CD4-positive, alpha-beta T cell treated with Interleukin-10 for 1 hour (primary cell): ENCODE results near the gene EPS8L1.
"Not testable (repeated sequence)": the region's sequence is repeated elsewhere in the genome, so short reads cannot be mapped to it uniquely, and the experiment has no call there.

ENCODE experiments used
- DNase-seq: peaks from one replicate; pipeline ENCODE4 v3.0.0-alpha.2; 2020

The EPS8L1 gene

DNA sequence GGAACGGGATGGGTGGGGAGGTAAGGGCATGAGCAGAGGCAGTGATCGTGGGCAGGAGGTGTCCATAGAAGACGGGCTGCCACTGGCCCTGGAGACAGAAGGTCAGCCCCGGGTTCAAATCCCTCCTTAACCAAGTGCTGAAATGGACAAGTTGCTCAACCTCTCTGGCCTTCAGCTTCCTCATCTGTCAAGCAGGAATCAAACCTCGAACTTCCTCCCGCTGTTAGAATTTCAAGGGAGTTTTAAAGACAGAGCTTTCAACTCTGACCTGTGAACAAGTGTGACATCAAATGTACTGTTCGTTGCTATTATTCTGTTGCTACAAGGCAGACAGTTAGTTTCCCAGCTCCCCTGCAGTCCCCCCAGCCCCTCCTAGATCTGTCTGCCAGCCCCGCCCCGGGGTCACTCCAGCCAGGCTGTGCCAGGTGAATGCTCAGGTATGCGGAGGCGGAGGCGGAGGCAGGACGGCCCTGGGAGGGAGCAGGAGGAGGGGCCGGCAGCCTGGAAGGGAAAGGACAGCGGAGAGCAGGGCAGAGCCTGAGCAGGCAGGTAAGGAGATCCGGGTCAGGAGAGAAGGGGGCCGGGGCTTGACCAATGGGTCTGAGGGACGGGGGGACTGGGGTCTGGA lies at the start of gene EPS8L1:
Gene EPS8L1 (plus strand): TSS at position 499 of the 628 bp plus-strand sequence. CDS start 576 bp downstream, outside the sequence.
- DNase-seq = no peak

DNA sequence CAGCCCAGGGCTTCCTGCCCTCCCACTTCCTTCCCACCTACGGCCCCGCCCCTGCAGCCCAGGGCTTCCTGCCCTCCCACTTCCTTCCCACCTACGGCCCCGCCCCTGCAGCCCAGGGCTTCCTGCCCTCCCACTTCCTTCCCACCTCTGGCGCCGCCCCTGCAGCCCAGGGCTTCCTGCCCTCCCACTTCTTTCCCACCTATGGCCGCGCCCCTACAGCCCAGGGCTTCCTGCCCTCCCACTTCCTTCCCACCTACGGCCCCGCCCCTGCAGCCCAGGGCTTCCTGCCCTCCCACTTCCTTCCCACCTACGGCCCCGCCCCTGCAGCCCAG lies 48.6 kb upstream of the EPS8L1 start:
- DNase-seq = not testable (repeated sequence)

DNA sequence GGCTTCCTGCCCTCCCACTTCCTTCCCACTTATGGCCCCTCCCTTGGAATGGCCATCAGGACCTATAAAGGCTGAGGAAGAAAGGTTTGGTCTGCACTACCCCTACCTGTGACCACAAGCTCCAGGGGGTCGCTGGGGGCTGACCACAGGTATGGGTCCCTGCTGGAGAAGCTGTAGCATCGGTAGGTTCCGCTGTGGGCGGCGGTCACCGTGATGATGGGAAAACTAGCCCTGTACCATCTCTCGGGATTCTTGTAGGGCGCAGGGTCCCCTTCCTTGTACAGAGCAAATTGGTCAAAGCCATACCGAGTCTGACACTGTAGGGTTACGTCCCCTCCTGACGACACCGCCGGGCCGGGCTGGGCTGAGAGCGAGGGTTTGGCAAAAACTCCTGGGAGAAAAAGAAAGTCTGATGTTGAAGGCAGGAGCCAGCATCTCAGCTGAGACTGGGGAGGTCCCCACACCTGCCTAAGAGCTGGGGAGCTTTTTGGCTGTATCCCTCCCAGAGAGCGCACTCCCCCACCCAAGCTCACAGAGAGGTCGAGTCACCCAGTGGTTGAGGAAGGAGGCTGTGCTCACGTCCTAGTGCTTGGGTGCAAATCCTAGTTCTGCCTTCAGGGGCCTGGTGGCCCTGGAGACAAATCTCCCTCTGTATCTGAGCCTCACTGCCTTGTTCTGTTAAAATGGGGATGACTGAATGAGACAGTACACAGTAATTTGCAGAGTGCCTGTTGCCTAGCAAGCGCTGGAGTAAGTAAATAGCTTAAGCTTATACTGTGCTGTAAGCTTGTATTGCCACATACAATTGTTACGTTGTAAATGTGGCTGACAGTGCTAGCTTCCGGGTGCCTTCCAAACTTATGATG lies 48.0 kb upstream of the EPS8L1 start:
- DNase-seq = no peak

DNA sequence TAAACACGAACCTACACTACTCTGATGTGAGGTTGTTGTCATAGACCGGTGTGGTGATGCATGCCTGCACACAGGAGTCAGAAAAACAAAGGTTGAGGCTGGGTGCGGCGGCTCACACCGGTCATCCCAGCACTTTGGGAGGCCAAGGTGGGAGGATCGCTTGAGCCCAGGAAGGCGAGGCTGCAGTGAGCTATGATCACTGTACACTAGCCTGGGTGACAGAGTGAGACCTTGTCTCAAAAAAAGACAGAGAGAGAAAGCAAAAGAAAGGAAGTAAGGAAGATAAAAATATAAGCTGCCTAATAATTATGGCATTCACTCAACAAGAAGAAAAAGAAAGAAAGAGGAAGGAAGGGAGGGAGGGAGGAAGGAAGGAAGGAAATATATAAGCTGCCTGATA lies 46.9 kb upstream of the EPS8L1 start:
- no peak for DNase-seq

DNA sequence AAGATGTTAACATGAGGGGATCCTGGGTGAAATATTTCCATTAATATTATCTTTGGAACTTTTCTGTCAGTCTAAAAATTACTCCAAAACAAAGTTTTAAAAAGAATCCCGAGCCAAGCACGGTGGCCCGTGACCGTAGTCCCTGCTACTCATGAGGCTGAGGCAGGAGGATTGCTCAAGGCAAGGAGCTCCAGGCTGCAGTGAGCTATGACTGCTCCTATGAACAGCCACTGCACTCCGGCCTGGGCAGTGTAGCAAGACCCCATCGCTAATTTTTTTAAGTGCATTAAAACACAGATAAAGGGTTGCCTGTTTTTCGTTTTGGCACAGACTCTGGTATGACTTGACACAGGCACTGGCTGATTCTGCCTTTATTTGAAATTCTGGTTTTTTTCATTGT lies 44.5 kb upstream of the EPS8L1 start:
- DNase-seq = no peak

DNA sequence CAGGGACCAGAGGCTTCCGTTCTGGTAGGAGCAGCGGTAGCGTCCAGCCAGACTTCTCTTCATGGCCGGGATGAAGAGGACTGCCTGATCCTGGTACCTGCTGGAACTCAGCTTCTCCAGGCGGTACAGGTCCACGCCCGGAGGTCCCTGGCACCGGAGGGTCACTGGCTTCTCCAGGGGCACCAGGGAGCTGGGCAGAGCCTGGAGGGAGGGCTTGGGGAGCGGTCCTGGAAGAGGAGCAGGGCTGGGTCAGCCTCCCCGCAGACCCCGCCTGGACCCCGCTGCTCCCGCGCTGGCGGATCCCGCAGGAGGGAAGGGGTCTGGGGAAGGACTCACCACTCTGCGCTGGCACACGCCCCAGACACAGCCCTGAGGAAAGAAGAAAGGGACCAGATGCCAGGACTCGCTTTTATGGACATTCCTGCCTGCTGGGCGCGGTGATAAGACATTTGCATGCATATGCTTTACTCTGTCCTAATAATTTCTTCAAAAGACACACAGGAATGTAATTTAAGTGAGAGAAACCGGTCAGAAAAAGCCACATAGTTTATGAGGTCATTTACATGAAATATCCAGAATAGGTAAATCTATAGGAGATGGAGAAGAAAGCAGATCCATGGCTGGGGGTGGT lies 43.4 kb upstream of the EPS8L1 start:
- DNase-seq = no peak

DNA sequence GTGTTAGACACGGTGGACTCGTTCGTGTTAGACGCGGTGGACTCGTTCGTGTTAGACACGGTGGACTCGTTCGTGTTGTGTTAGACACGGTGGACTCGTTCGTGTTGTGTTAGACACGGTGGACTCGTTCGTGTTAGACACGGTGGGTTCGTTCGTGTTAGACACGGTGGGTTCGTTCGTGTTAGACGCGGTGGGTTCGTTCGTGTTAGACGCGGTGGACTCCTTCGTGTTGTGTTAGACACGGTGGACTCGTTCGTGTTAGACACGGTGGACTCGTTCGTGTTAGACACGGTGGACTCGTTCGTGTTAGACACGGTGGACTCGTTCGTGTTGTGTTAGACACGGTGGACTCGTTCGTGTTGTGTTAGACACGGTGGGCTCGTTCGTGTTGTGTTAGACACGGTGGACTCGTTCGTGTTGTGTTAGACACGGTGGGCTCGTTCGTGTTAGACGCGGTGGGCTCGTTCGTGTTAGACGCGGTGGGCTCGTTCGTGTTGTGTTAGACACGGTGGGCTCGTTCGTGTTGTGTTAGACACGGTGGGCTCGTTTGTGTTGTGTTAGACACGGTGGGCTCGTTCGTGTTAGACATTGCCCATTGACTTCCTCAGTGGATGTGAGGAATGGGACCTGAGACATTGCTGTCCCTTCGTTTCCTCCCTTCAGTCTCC lies 42.6 kb upstream of the EPS8L1 start:
- not testable (repeated sequence) for DNase-seq

DNA sequence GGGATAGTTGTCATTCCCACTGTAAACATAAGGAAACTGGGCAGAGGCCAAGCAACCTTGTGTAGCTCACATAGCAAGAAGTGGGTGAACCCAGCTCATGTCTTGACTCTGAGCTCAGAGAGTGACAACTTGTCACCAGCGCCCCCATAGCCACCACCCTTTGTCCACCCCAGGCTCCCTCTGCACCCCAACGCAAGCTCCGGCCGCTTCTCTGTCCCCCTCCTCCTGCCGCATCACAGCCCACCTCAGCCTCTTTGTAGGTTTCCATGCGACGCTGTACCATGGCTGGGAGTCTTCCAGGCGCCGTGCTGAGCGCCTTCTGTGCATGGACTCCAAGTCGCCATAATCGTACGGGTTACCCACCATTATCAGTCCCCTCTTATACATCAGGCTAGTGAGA lies 40.9 kb upstream of the EPS8L1 start:
- DNase-seq = no peak

DNA sequence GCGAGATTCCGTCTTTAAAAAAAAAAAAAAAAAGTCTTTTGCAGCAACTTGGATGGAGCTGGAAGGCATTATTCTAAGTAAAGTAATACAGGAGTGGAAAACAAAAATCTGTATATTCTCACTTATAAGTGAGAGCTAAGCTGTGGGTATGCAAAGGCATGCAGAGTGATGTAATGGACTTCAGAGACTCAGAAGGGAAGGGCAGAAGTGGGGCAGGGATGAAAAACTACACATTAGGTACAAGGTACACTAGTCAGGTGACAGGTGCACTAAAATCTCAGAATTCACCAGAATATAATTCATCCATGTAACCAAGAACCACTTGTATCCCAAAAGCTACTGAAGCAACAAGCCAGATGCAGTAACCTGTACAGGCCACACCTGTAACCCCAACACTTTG lies 39.6 kb upstream of the EPS8L1 start:
- no peak for DNase-seq

DNA sequence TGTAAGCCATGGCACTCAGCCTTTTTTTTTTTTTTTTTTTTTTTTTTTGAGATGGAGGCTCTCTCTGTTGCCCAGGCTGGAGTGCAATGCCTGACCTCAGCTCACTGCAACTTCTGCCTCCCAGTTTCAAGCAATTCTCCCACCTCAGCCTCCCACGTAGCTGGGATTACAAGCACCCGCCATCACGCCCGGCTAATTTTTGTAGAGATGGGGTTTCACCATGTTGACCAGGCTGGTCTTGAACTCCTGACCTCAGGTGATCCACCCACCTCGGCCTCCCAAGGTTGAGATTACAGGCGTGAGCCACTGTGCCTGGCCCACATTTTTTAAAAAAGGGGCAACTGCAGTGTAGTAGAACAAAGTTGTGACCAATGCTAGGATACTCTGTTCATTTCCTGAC lies 38.1 kb upstream of the EPS8L1 start:
- not testable (repeated sequence) for DNase-seq

DNA sequence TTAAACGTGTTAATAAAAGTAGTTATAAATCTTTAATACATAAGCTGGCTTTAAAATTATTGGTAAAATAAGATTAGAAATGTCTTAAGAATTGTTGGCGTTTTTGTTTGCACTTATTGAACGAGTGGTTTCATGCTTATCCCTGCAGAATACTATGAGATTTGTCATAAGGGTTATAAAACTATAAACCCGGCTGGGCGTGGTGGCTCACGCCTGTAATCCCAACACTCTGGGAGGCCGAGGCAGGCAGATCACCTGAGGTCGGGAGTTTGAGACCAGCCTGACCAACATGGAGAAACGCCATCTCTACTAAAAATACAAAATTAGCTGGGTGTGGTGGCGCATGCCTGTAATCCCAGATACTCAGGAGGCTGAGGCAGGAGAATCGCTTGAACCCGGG lies 35.0 kb upstream of the EPS8L1 start:
- not testable (repeated sequence) for DNase-seq

DNA sequence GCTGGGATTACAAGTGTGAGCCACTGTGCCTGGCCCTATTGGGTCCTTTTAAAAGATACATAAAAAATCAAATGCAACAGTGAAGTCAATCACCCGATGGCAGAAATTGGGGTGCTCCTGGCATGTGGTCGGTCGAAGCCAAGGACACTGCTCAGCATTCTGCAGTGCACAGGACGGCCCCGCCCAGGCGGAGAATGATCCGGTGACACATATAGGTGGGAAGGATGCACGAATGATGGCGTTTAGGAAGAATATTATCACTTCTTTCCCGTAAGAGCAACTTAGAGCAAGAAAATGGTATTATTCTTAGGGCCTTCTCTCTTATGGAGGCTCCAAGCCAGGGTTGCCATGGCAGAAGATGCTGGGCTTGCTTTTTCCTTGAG lies 34.4 kb upstream of the EPS8L1 start:
- no peak for DNase-seq

DNA sequence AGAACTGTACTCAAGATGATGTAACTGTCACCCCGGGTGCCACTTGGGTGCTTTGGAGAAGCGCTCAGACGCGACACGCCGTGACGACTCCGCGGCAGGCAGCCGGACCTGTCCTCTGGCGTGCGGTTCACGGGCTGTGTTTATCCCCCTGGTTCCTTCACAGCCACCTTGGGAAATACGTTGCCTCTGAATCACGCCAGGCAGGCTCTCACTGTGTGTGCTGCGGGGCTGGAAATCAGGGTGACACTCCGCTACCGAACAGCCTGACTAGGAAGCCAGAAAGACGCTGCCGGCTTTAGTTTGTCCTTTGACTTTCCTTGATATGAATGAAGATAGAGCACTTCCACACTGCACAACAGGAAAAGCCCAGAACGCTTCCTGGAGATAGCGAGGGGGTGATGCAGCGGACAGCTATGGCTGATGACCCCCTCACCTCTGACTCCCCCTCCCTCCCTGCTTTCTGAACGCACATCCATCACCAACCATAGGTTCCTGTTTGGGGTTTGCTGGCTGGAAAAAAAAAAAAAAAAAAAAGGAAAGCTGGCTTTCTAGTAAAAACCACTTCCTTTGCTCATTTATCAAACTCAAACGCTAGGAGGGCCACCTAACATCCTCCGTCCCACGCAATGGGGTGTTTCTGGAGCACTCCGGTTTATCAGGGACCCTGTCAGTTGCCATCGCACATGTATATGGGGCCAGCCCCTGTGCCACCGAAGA lies 33.9 kb upstream of the EPS8L1 start:
- DNase-seq = peak; percentile 18

DNA sequence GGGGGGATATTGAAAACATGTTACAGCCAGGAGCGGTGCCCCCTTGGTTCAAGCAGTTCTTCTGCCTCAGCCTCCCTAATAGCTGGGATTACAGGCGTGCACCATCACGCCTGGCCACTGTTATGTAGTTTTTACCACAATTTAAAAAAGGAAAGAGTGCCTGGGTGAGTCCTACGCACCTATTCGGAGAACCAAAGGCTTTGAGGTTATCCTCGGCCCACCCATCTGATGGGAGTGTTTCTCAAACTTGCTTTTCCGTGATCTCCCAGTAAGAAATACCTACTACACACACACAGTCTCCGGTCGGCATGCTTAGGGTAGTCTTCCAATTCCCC lies 33.4 kb upstream of the EPS8L1 start:
- DNase-seq = no peak

DNA sequence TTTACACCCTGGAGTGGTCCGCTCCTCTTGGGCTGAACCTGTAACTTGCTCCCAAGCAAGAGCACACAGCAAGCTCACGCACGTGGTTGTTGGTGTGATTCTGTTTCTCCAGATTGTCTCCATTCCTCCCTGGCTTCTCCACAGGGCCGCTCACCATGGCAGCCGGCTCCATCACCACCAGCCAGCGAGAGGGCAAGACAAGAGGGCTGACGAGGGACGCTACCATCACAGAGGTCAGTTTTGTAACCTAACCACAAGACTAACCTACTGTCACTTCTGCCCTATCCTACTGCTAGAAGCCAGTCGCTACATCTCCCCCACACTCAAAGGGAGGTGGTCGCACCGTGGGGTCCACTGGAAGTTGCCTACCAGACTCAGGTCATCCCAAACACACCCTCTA lies 33.0 kb upstream of the EPS8L1 start:
- no peak for DNase-seq

DNA sequence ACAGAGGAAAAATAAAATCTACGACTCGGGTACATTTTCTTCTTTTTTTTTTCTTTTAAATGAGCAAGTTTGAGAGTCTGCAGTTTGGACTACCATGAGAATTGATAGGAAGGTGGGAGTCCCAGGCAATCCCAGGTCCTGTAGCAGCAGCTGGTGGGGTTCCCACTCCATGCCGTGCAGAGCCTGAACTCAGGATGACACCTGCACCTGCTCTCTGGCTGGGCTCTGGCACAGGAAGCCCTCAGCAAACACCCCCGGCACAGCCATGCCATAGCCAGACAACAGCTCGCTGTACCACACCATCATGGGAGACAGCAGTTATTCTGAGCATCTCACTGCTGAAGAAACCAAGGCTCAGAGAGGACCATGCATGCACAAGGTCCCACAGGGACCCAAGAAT lies 31.4 kb upstream of the EPS8L1 start:
- no peak for DNase-seq

DNA sequence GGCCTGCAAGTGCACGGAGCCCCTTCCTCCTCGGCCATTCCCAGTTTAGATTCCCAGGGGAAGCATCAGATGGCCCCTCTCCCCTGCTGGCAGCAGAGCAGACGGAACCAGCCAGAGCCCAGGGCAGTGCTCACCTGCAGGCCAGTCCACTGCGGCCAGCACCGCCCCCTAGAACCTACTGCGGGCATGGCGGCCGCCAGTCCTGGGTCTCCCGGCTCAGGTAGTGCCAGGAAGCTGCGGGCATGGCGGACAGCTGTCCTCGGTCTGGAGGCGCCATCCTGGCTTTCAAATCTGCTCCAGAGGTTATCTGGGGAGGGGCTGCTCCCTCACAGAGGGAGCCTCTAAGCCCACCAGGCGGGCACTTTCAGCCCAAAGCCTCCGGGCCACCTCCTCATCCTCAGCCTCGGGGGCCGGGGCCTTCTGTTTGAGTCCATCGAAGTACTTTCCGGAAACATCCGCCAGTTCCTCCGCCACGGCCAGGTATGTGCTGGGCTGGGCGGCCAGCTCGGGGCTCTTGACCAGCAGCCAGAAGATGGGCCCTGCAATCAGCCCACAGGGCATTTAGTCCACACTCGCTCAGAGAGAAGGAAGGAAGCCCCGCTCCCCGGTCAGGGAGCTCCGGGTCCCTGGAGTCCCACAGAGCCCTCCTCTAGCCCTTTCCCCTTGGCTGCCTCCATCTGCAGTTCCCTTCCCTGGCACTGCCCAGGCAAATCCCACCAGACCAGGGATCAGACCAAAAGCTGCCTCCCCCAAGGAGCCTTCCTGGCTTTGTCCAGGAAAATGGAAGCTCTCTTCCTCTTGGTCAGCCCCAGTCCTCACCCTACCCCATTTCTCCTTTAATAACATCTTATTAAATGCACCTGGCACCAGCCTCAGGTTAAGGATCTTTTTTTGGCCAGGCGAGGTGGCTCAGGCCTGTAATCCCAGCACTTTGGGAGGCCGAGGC lies 30.6 kb upstream of the EPS8L1 start:
- no peak for DNase-seq

DNA sequence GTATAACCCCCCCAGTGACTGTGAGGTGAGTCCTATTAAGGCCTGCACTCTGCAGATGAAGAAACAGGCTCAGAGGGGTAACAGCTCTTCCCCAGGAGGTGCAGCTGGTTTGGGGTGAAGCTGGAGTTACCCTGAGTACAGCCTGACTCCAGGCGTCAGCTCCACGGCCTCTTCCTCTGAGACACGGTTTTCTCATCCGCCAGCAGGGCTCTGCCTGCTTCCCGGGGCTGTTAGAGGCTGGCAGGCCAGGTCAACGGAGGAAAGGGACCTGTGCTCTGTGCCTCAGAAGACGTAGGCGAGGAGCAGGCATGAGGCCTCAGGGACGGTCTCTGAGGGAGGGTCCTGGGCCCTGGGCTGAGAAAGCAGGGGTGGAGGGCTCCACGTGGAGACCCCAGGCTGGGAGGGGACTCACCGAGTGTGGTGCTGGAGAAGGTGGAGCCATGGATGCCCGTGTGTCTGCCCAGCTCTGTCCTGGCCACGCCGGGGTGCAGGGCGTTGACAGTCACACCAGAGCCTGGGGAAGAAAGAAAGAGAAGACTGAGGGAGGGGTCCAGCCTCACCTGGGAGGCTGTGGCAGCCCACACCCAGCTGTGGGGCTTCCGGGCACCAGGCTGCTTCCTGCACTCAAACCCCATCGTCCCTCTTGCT lies 28.6 kb upstream of the EPS8L1 start:
- DNase-seq = no peak

DNA sequence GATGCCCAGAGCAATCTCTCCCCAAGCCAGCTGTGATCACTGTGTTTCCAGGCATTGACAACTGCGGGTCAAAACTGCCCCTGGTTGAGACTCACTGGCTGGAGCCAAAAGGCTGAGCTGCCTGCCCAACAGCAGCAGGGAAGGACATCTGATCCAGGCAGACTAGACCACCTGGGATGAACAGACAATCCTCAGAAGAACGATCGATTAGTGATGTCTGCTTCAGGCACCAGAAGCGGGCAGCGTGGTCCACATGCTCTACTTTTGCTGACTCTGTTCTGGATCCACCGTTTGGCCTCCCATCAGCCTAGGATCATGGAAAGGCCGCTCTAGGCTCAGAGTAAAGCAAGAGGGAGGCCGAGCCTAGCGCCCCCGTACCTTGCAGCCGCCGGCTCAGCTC lies 27.7 kb upstream of the EPS8L1 start:
- no peak for DNase-seq

DNA sequence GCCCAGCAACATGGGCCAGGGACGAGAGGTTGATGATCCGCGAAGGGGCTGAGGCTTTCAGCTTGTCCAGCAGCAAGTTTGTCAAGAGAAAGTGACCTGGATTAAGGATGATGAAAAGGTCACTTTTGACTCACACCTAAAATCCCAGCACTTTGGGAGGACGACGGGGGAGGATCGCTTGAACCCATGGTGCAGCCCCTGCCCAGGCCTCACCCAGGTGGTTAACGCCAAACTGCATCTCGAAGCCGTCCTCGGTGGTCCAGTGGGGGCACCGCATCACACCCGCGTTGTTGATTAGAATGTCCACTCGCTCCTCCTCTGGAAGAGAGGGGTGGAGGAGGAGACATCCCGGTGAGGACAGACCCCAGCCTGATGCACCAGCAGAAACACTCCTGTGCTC lies 27.2 kb upstream of the EPS8L1 start:
- DNase-seq = no peak

DNA sequence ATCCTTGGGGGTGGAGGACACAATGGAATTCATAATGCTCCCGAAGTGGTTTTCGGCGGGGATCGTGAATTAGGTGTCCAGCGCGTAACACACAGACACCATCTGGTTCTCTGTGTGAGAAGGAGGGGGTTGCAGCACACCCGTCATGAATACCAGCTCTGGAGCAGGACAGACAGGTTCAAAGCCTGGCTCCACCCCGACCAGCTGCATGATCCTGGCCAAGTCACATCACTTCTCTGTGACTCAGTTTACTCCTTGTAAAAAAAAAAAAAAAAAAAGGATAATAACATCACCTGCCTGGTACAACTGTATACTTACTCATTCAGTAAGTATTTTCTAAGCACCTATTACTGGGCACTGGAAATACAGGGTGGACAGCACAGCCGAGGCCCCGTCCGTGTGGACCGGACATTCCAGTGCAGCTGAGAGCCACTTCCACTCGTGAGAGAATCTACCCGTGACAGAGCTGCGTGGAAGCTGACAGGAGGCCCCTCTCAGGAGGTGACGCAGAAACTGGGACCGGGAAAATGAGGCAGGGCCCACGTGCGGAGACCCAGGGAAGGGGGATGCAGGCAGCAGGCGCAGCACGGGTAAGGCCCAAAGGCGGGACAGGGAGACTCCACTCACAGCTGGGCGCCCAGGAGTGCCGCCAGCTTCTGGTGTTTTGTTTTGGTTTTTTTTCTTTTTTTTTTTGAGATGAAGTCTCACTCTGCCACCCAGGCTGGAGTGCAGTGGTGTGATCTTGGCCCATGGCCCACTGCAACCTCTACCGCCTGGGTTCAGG lies 24.7 kb upstream of the EPS8L1 start:
- no peak for DNase-seq
